HG02870 (cell line): ENCODE data around the gene ANKRD2.

Experiments used
- ATAC-seq: cut with Tn5 transposase; IDR thresholded peaks from one replicate; pipeline ENCODE4 v1.9.1; 2021; ENCODE audit warnings: mild to moderate bottlenecking, moderate library complexity; ENCODE audit not compliant: unreplicated experiment

Gene ANKRD2

DNA sequence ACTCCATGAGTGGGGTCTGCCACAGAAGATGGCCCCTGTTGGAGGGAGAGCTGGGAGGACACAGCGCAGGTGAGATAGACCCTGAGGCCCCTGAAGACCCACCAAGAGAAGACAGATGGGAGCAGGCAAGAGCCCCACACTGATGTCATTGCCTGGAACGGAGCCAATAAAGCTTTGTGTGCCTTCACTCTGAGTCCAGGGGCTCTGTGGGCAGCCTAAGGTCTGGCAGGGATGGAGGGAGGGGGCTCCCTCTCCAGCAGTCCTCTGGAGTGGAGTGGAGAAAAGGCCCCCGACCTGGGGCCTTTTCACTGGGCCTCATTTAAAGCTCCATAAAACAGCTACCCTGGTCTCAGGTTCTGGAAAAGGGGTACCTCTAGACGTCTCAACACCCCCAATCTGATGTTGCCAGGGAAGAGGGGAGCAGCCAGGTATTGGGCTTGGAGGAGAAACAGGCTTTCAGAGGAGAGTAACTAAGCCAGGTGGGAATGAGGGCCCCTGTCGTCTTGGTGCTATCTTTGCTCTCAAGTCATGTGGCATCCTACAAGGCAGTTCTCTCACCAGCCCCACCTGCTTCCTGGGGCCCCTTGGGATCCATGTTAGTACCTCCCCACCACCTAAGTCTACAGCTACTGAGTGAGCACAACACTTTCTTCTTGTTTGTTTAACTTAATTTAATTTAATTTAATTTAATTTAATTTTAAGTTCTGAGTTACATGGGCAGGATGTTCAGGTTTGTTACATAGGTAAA, 18.3 kb downstream of the ANKRD2 start:
- no peak for ATAC-seq

- no peak for ATAC-seq
Measured at GRCh38 chr10:97593421-97593820, 20.8 kb downstream of the ANKRD2 start.

DNA sequence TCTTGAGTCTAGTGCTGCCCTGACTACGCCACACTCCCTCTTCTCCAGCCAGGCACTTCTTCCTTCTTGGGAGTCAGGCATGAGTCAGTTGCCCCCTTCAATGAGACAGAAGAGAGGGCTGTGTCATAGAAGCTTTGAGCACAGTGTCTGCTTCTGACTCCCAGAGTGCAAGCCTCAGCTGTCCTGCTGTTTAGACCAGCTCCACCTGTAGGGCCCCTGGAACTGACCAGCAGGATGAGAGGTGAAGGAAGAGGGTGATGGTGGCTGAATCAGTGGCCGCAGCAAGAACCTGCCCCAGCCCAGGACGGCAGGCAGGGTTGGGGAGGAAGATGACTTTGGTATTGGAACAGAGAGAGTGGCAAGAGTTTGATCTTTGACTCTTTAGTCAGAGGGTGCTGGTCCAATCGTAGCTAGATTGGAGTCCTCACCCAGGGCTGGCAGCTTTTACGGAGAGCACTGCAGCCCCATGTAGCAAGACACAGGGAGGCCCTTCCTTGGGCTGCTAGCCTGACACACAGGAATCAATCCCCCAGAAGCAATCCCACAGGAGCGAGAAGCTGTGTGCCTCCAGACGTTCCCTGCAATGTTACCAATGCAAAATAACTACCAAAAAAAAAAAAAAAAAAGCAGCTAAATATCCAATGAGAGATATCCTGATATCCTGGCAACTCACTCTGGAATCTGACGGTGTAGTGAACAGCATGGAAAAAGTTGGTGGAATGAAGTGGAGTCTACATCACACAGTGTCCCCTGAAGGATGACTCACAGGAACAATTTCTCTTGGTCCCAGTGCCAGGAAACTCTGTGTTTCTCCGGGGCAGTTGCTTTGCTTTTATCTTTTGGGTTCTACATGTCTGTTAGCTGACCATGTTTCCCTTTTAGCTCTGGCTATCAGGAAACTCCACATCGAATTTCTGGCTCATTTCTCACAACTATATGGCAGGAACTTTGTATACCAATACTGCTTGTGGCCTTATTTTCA, 23.8 kb downstream of the ANKRD2 start:
- ATAC-seq = no peak

- no peak for ATAC-seq
Measured at GRCh38 chr10:97597778-97598177, 25.2 kb downstream of the ANKRD2 start.

- ATAC-seq = no peak
Measured at GRCh38 chr10:97598407-97599271, 26.1 kb downstream of the ANKRD2 start.

DNA sequence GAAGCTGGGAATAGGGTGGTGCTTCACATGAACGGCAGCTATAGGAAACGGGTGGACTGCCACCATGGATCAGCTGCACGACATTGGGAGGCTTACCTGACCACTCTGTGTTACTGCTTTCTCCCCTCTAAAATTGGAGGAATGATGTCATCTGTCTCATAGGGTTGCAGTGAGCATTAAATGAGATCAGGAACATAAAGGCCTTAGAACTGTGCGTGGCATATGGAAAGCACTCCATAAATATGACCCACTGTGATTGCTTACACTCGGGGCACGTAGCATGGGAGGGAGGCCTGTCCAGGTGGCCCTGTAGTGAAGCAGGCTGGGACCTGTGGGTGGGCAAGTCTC, 26.7 kb downstream of the ANKRD2 start:
- no peak for ATAC-seq

DNA sequence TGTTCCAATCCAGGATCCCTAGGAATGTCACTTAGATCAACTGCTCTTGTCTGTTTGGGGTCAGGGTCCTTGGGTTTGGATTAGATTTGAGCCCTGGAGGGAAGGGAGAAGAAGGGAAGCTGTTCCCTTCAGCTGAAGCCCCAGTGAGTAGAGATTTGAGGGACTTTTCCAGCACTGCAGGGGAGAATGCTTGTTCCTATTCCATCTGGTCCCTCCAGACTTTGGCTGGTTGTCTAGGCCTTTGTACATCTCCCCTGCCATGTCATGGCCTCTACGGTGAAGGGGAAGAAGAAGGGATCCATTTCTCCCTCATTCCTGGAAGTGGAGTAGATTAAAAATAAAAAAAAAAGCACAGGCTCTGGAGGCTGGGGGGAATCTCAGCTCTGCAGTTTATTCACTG, 28.0 kb downstream of the ANKRD2 start:
- ATAC-seq = no peak

- ATAC-seq = no peak
Measured at GRCh38 chr10:97601268-97602215, 29.0 kb downstream of the ANKRD2 start.

GRCh38 chr10:97607095-97607636, 34.6 kb downstream of the ANKRD2 start:
- no peak for ATAC-seq

DNA sequence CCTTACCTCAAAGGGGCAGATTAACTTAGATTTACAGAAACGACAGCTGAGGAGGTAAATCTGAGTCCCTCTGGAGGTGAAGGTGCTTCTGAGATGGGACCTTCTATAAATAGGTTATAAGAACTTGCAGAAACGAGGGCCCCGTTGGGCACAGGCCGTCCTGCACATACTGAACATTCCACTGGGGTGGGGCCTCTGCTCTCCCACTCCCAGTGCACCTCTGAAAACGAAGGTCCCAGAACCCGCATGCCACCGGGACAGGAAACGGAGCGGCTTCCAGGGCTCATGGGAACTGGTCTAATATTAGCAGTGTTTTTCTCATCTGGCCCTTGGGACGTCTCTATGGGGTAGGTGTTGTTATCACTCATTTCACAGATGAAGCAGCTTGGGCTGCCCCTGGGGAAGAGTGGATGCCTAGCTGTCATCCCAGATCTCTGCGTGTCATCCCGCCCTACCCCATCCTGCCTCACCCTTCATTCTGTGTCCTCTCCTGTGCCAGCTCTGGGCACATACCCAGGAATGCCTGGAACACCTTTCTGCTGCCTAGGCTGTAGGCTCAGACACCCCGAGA, 36.5 kb downstream of the ANKRD2 start:
- no peak for ATAC-seq

DNA sequence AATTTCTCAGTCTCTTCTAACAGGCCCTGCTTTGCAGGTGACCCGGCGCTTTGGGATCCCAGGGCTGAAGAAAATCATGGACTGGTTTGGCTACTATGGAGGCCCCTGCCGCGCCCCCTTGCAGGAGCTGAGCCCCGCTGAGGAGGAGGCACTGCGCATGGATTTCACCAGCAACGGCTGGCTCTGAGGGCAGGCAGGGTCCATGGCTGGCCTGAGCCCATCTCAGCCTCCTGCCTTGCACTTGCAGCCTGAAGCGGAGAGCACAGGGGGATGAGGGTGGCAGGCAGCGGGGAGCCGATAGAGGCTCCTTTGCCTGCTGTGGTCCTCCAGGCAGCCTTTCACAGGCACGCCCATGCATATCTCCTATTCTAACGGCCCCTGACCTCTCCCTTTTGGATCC, 38.9 kb downstream of the ANKRD2 start:
- ATAC-seq = no peak

DNA sequence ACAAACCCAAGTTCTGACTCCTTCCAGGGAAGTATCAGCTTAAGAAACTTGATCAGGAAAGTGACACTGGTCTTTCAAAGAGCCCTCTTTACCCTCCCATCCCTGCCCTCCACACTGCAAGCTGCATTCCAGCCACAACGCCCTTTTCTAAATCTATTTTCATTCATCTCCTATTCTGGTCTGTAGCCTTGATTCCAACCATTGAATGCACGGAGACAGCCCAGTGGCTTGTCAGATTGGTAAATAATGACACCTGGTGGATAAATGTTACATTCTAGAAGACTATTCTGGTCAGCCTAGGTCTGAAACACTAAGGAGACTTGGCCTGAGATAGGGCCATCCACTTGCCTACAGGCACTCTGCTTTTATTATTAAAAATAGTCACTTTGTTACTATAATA, 39.8 kb downstream of the ANKRD2 start:
- no peak for ATAC-seq

- ATAC-seq = no peak
Measured at GRCh38 chr10:97618285-97618684, 45.7 kb downstream of the ANKRD2 start.

DNA sequence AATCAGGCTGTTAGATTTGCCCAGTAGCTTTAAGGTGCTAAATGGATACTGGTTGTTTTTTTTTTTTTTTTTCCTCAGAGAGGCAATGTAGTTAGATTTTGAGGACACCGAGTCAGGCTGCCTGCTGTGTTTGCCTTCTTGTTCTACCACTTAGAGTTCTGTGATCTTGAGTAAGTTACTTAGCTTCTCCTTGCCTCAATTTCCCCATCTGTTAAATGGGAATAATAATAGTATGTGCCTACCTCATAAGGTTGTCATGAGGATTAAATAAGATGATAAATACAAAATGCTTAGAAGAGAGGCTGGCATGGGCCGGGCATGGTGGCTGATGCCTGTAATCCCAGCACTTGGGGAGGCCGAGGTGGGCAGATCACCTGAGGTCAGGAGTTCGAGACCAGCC, 46.2 kb downstream of the ANKRD2 start:
- ATAC-seq = no peak

DNA sequence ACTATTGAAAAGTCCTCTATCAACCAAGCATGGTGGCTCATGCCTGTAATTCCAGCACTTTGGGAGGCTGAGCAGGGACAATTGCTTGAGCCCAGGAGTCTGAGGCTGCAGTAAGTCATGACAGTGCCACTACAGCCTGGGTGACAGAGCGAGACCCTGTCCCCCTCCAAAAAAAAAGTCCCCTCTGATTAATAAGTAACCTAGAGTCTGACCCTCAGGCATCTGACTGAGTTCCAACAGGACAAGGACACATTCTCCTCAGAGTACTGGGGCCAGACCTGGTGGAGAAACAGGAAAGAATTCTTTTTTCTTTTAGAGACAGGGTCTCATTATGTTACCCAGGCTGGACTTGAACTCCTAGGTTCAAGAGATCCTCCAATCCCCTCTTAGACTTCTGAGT, 50.7 kb downstream of the ANKRD2 start:
- ATAC-seq = no peak

DNA sequence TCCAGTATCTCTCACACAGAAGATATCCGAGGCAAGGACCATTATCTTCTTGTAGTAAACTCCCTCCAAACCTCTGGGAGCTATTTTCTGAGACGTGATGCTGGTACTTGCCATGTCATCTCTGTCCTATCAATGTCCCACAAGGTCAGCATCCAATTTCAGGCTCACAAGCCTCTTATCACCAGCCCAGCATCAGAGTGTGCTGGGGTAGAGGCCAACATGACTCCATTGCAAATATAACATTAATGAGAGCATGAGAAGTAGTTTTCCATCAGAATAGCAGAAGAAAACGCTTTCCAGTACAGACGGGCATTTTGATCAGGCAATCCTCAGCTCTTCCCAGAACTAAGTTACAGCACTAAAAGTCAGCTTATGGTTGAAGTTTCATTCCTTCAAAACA, 55.2 kb downstream of the ANKRD2 start:
- ATAC-seq = no peak

- no peak for ATAC-seq
Measured at GRCh38 chr10:97628228-97628627, 55.6 kb downstream of the ANKRD2 start.

DNA sequence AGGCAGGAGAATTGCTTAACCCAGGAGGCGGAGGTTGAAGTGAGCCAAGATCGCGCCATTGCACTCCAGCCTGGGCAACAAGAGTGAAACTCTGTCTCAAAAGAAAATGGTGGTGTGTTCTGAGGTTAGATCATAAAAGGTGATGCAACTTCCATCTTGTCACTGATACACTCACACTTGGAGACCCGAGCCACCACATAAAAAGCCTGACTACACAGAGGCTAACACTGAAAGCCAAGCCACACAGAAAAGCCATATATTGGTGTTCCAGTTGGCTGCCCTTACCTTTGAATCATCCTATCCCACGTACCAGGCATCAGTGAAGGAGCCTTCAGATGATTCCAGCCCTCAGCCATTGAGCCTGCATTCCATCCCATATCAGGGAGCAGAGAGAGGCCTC, 56.7 kb downstream of the ANKRD2 start:
- no peak for ATAC-seq

- no peak for ATAC-seq
Measured at GRCh38 chr10:97631098-97631497, 58.5 kb downstream of the ANKRD2 start.
